ENCODE data around the gene GSK3A.

GRCh38 chr19:42277821-42278451 is 35.5 kb upstream of the GSK3A start:
- peak; percentile 87 for TF ChIP-seq GLIS2 (tag by site-specific recombination; IDR thresholded peaks at IDR 0.05)
- TF ChIP-seq ZNF174 (tag by site-specific recombination; IDR thresholded peaks at IDR 0.05) = no peak
- TF ChIP-seq ZNF558 (tag by site-specific recombination; IDR thresholded peaks at IDR 0.05) = no peak
- TF ChIP-seq, protein P1, sequence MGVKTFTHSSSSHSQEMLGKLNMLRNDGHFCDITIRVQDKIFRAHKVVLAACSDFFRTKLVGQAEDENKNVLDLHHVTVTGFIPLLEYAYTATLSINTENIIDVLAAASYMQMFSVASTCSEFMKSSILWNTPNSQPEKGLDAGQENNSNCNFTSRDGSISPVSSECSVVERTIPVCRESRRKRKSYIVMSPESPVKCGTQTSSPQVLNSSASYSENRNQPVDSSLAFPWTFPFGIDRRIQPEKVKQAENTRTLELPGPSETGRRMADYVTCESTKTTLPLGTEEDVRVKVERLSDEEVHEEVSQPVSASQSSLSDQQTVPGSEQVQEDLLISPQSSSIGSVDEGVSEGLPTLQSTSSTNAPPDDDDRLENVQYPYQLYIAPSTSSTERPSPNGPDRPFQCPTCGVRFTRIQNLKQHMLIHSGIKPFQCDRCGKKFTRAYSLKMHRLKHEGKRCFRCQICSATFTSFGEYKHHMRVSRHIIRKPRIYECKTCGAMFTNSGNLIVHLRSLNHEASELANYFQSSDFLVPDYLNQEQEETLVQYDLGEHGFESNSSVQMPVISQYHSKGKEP (tag by site-specific recombination; IDR thresholded peaks at IDR 0.05) = no peak
- TF ChIP-seq ZNF335 (tag by site-specific recombination; conservative IDR thresholded peaks at IDR 0.05) = no peak
- TF ChIP-seq OVOL3 (tag by site-specific recombination; IDR thresholded peaks at IDR 0.05) = no peak
- no peak for TF ChIP-seq CTCF (tag by site-specific recombination; IDR thresholded peaks at IDR 0.05)
- TF ChIP-seq YY1 (tag by site-specific recombination; IDR thresholded peaks at IDR 0.05) = no peak
